Spleen (tissue), 11 donors: ENCODE measurements around the gene APRT. TPM values are rescaled to one million over a fixed set of nuclear protein-coding genes. Genes with fewer than 3 reads are reported as not detected.
"Not testable (repeated sequence)": the region's sequence is repeated elsewhere in the genome, so short reads cannot be mapped to it uniquely, and the experiment has no call there.

Experiments
- DNase-seq: peaks from one replicate; pipeline ENCODE4 v3.0.0-alpha.2; 2020
- H3K27ac ChIP-seq, 8 donors: fragments of 200-600 bp; sonication (generic) in 7 of 8; 1 replicate in 4 of 8; 2 replicates in 4 of 8; pipeline versions ENCODE4 v1.5.0 to v1.8.0; 2016 to 2021; ENCODE audit warnings: inconsistent platforms in 4 of 8, mild to moderate bottlenecking in 4 of 8, moderate library complexity in 1 of 8
- H3K27me3 ChIP-seq, 7 donors: fragments of 200-600 bp; sonication (generic) in 6 of 7; replicated peaks in 1 of 7; 1 replicate in 4 of 7; 2 replicates in 3 of 7; pipeline versions ENCODE4 v1.5.0 to v1.8.0; 2016 to 2021; ENCODE audit warnings: inconsistent platforms in 3 of 7, mild to moderate bottlenecking in 1 of 7
- H3K36me3 ChIP-seq, 6 donors: fragments of 200-600 bp; sonication (generic) in 5 of 6; 1 replicate in 4 of 6; 2 replicates in 2 of 6; pipeline versions ENCODE4 v1.5.0 to v1.8.0; 2016 to 2021; ENCODE audit warnings: inconsistent platforms in 2 of 6
- H3K4me1 ChIP-seq, 6 donors: fragments of 200-600 bp; sonication (generic) in 5 of 6; 1 replicate in 3 of 6; 2 replicates in 3 of 6; pipeline versions ENCODE4 v1.5.0 to v1.8.0; 2016 to 2021; ENCODE audit warnings: inconsistent platforms in 3 of 6
- H3K4me3 ChIP-seq, 8 donors: fragments of 200-600 bp; sonication (generic) in 7 of 8; 1 replicate in 4 of 8; 2 replicates in 4 of 8; pipeline versions ENCODE4 v1.5.0 to v1.8.0; 2016 to 2021; ENCODE audit warnings: inconsistent platforms in 4 of 8, mild to moderate bottlenecking in 4 of 8, moderate library complexity in 2 of 8
- H3K9me3 ChIP-seq, 8 donors: fragments of 200-600 bp; sonication (generic) in 7 of 8; 1 replicate in 4 of 8; 2 replicates in 4 of 8; pipeline versions ENCODE4 v1.5.0 to v1.8.0; 2016 to 2021; ENCODE audit warnings: inconsistent platforms in 4 of 8
- CTCF ChIP-seq, 11 experiments: fragments of 200-600 bp in 7 of 11; fragments of 450-650 bp in 4 of 11; sonication (generic) in 4 of 11; IDR thresholded peaks in 8 of 11; conservative IDR thresholded peaks in 3 of 11; 1 replicate in 7 of 11; 2 replicates in 4 of 11; pipeline versions ENCODE4 v1.4.0 to v1.8.0; 2016 to 2021; ENCODE audit warnings: antibody characterized with exemption in 11 of 11, inconsistent platforms in 4 of 11, mild to moderate bottlenecking in 1 of 11
- POLR2A ChIP-seq, 3 donors: fragments of 450-650 bp; IDR thresholded peaks; one replicate each; pipeline ENCODE4 v1.5.1; 2017; ENCODE audit warnings: antibody characterized with exemption in 3 of 3, mild to moderate bottlenecking in 1 of 3
- POLR2AphosphoS5 ChIP-seq, 3 donors: sonication (generic); formaldehyde crosslinking; IDR thresholded peaks; one replicate each; pipeline ENCODE4 v1.5.1; 2017; ENCODE audit warnings: antibody characterized with exemption in 3 of 3
- WGBS, 5 donors: extraction: QIAGEN DNeasy Blood & Tissue Kit in 3 of 5; methylation state at CpG; one replicate each; pipeline versions ENCODE4 v1.1.5 to v1.1.7; 2013 to 2018; 5-methylcytosine and 5-hydroxymethylcytosine counted together
- intact Hi-C: fragments of 100-400 bp; cut with DNase I; formaldehyde crosslinking; loops from one replicate; pipeline ENCODE4 v1.15.0; 2023; ENCODE audit warnings: low total_unique reads
- polyA plus RNA-seq, 3 donors: library from polyadenylated mRNA; stranded (reverse); fragments of 200-250 nt; gene quantifications; one replicate each; pipeline ENCODE4 v1.2.1, GENCODE V29; 2013
- total RNA-seq, 7 donors: library from RNA; depleted of rRNA in 3 of 7; stranded (reverse); fragments of >200 nt in 3 of 7; fragmentation: NEBNext Ultra II Directional in 4 of 7; extraction: Animal tissue kit (Norgen Biotek cat#: 25700) in 4 of 7; gene quantifications; one replicate each; pipeline versions ENCODE4 v1.1.0 to v1.2.1, GENCODE V29; 2016 to 2021
- donor health status: healthy with polysubstance abuse.
- donor health status: DM: no; HTN: no; CAD: no; lungs with moderate emphysema.
- donor health status: DM: no; HTN: no; CAD: no.
- donor health status: Bipolar disorder and iron deficiency.
- donor health status: healthy.
- donor health status: DM: no; HTN: no; CAD: no.
- donor health status: DM: yes; HTN: yes; CAD: no.

Gene APRT
- total and polyA plus RNA-seq, 10 donors: 84.1 to 259 (median 102) TPM

- Histone ChIP-seq H3K4me3 (no peak overlapping the region), H3K9me3 (no peaks in the 10 kb centered on the region), H3K4me1 (peaks cover 20 to 66% (median 58%) of the 10 kb centered on the region in 6 donors), H3K36me3 (no peaks in the 10 kb centered on the region), H3K27ac (peak overlapping the region in 4 of 8 donors; percentile 25 to 91 (median 70)), H3K27me3 (peaks cover 0 to 10% (median 0%) of the 10 kb centered on the region in 7 donors)
- 69 to 86% (median 82%) methylated on average over 12 of the region's 12 CpGs for WGBS, 5 donors
- intact Hi-C loops: no loop called here
- DNase-seq: peak; percentile 80
- TF ChIP-seq POLR2A (IDR thresholded peaks at IDR 0.05) (no peak), CTCF (IDR thresholded peaks at IDR 0.05 in 8 of 11, conservative IDR thresholded peaks at IDR 0.05 in 3 of 11) (no peak), POLR2AphosphoS5 (IDR thresholded peaks at IDR 0.05) (no peak)
Measured at GRCh38 chr16:88792668-88793250, 19.0 kb downstream of the APRT start.

DNA sequence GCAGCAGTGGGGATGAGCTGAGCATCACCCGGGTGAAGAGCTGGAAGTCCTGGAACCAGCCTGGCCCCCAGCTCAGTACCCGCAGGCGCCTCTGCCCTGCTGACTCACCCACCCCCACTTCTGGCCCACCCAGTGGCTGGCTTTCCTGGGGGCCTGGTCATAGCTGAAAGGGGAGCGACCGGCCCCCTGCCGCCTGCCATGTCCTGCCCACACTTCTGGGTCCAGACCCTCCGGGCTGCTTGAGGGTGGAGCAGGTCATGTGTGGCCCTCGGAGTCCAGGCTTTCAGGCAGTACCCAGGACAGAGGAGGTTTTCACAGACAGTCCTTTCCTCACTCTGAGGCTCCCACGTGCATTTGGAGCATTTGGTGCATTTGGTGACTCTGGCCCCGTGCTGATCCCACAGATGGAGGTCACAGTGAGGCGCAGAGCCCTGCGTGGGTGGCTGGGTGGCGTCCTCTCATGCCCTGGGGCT lies 19.6 kb downstream of the APRT start:
- intact Hi-C loops: no loop called here
- Histone ChIP-seq H3K9me3 (no peaks in the 10 kb centered on the region), H3K4me3 (no peak overlapping the region), H3K27ac (peak overlapping the region in 5 of 8 donors; percentile 57 to 91 (median 67)), H3K27me3 (peaks cover 0 to 10% (median 0%) of the 10 kb centered on the region in 7 donors), H3K36me3 (no peaks in the 10 kb centered on the region), H3K4me1 (peaks cover 20 to 66% (median 58%) of the 10 kb centered on the region in 6 donors)
- TF ChIP-seq POLR2A (IDR thresholded peaks at IDR 0.05): no peak
- no peak for TF ChIP-seq POLR2AphosphoS5 (IDR thresholded peaks at IDR 0.05)
- TF ChIP-seq CTCF (IDR thresholded peaks at IDR 0.05 in 8 of 11, conservative IDR thresholded peaks at IDR 0.05 in 3 of 11): no peak
- 48 to 64% (median 56%) methylated on average over 12 to 13 of the region's 13 CpGs for WGBS, 5 donors
- peak; percentile 80 for DNase-seq

DNA sequence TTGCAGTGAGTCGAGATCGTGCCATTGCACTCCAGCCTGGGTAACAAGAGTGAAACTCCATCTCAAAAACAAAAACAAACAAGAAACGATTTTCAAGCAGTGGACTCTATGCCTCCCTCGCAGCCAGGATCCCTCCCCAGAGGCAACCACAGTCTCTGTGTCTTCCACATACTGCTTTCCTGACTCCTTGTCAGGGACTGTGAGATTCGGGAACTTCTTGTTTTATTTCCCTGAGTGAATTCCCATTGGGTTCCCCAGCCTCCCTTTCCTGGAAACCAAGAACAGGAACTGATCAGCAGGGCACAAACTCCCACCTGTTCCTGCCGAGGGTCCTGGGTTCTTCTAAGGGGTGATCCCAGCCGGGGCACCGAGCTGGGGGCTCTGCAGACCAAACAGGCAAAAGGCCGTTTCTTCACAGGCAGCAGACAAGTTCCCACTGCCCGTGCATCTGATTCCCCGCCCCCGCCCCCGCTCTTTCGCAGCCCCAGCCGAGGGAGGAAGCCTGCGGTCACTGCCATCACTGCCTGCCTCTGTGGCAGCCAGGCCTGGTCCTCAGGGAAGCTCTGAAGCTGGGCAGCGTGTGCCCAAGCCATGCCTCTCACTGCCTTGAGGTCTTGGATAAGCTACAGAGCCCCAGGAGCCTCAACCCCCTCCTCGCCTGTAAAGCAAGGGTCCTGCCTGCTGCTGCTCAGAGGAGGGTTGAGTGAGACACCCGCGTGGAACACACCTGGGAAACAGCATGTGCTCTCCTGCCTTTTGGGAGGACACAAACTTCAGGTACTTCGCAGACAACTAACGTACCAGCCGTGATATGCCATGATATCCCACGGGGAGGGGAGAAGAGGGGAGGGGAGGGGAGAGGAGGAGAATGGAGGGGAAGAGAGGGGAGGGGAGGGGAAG lies 21.2 kb downstream of the APRT start:
- no peaks in the 10 kb centered on the region for H3K9me3 ChIP-seq
- no peaks in the 10 kb centered on the region for H3K36me3 ChIP-seq
- WGBS, 5 donors: 9 to 17% (median 12%) methylated on average over 20 to 24 of the region's 24 CpGs
- H3K4me3 ChIP-seq: peak overlapping the region in 4 of 8 donors; percentile 2 to 52 (median 22)
- H3K27me3 ChIP-seq: peaks cover 0 to 10% (median 0%) of the 10 kb centered on the region in 7 donors
- TF ChIP-seq POLR2AphosphoS5 (IDR thresholded peaks at IDR 0.05) (peak; percentile 51 to 72 (median 69)), POLR2A (IDR thresholded peaks at IDR 0.05) (no peak)
- peak overlapping the region; percentile 53 to 91 (median 74) for H3K27ac ChIP-seq
- intact Hi-C loops: no loop called here
- H3K4me1 ChIP-seq: peaks cover 20 to 69% (median 61%) of the 10 kb centered on the region in 6 donors
- DNase-seq: peak; percentile 94

DNA sequence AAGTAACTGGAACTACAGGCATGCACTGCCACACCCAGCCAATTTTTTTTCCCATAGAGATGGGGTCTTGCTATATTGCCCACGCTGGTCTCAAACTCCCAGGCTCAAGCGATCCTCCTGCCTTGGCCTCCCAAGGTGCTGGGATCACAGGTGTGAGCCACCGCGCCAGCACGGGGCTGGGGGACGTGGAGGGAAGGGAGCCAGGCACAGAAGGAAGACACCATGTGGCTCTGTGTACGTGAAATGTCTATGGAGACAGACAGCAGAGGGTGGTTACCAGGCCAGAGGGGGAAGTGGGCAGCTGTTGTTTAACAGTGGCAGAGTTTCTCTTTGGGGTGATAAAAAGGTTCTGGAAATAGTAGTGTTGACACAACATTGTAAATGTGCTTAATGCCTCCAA lies 22.1 kb downstream of the APRT start:
- Histone ChIP-seq H3K27me3 (peaks cover 0 to 10% (median 0%) of the 10 kb centered on the region in 7 donors), H3K9me3 (no peaks in the 10 kb centered on the region), H3K4me1 (peaks cover 20 to 62% (median 54%) of the 10 kb centered on the region in 6 donors), H3K27ac (peak overlapping the region in 6 of 8 donors; percentile 70 to 91 (median 78)), H3K36me3 (no peaks in the 10 kb centered on the region), H3K4me3 (peak overlapping the region in 1 of 8 donors; percentile 52)
- TF ChIP-seq POLR2AphosphoS5 (IDR thresholded peaks at IDR 0.05): peak in 1 of 3 donors; percentile 36
- no peak for TF ChIP-seq POLR2A (IDR thresholded peaks at IDR 0.05)
- intact Hi-C loops: no loop called here
- WGBS, 5 donors: 38 to 64% (median 47%) methylated on average over 6 to 7 of the region's 7 CpGs
- DNase-seq: peak; percentile 78

DNA sequence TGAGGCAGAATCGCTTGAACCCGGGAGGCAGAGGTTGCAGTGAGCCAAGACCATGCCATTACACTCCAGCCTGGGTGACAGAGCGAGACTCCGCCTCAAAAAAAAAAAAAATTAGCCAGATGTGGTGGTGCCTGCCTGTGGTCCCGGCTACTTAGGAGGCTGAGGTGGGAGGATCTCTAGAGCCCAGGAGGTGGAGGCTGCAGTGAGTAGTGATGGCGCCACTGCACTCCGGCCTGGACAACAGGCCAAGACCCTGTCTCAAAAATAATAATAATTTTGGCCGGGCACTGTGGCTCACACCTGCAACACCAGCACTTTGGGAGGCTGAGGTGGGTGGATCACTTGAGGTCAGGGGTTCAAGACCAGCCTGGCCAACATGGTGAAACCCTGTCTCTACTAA lies 23.0 kb downstream of the APRT start:
- intact Hi-C loops, H3K27ac ChIP-seq, H3K4me3 ChIP-seq, DNase-seq, H3K27me3 ChIP-seq, H3K36me3 ChIP-seq, H3K9me3 ChIP-seq: not testable (repeated sequence)
- peaks cover 21 to 60% (median 53%) of the 10 kb centered on the region in 6 donors for H3K4me1 ChIP-seq
- WGBS, 5 donors: 94 to 99% (median 95%) methylated on average over 8 of the region's 8 CpGs
